ENCODE measurements around the gene CLK3.

CLK3 gene

GRCh38 chr15:74664028-74664616 lies 48.5 kb downstream of the CLK3 start:
- Histone ChIP-seq H3K4me1 (no peaks in the 10 kb centered on the region), H3K27me3 (ENCODE audit: control insufficient read depth, insufficient read depth, low read length) (no peaks in the 10 kb centered on the region), H3K79me2 (no peaks in the 10 kb centered on the region), H2AFZ (no peak overlapping the region), H3K9me3 (ENCODE audit: control insufficient read depth, low read length) (no peaks in the 10 kb centered on the region), H3K4me3 (ENCODE audit: low read depth, low read length) (no peak overlapping the region), H3K4me2 (ENCODE audit: low read length) (no peak overlapping the region), H3K36me3 (ENCODE audit: control insufficient read depth, insufficient read depth, low read length) (no peaks in the 10 kb centered on the region), H3K9ac (no peak overlapping the region), H3K27ac (no peak overlapping the region)
- no peak for TF ChIP-seq CTCF (IDR thresholded peaks at IDR 0.05)

GRCh38 chr15:74664670-74665069 lies 49.0 kb downstream of the CLK3 start:
- Histone ChIP-seq H3K27me3 (ENCODE audit: control insufficient read depth, insufficient read depth, low read length) (no peaks in the 10 kb centered on the region), H3K36me3 (ENCODE audit: control insufficient read depth, insufficient read depth, low read length) (no peaks in the 10 kb centered on the region), H3K4me2 (ENCODE audit: low read length) (no peak overlapping the region), H3K79me2 (no peaks in the 10 kb centered on the region), H3K27ac (no peak overlapping the region), H3K4me1 (no peaks in the 10 kb centered on the region), H3K9ac (no peak overlapping the region), H3K9me3 (ENCODE audit: control insufficient read depth, low read length) (no peaks in the 10 kb centered on the region), H2AFZ (no peak overlapping the region), H3K4me3 (ENCODE audit: low read depth, low read length) (no peak overlapping the region)
- no peak for TF ChIP-seq CTCF (IDR thresholded peaks at IDR 0.05)

GRCh38 chr15:74667975-74668374 lies 52.3 kb downstream of the CLK3 start:
- Histone ChIP-seq H3K27me3 (ENCODE audit: control insufficient read depth, insufficient read depth, low read length) (no peaks in the 10 kb centered on the region), H3K36me3 (ENCODE audit: control insufficient read depth, insufficient read depth, low read length) (no peaks in the 10 kb centered on the region), H2AFZ (no peak overlapping the region), H3K4me3 (ENCODE audit: low read depth, low read length) (no peak overlapping the region), H3K9me3 (ENCODE audit: control insufficient read depth, low read length) (no peaks in the 10 kb centered on the region), H3K27ac (no peak overlapping the region), H3K79me2 (no peaks in the 10 kb centered on the region), H3K4me2 (ENCODE audit: low read length) (no peak overlapping the region), H3K4me1 (no peaks in the 10 kb centered on the region), H3K9ac (no peak overlapping the region)
- no peak for TF ChIP-seq CTCF (IDR thresholded peaks at IDR 0.05)

GRCh38 chr15:74669627-74670026 lies 54.0 kb downstream of the CLK3 start:
- no peaks in the 10 kb centered on the region for H3K36me3 ChIP-seq (ENCODE audit: control insufficient read depth, insufficient read depth, low read length)
- no peaks in the 10 kb centered on the region for H3K4me1 ChIP-seq
- H3K27ac ChIP-seq = no peak overlapping the region
- TF ChIP-seq CTCF (IDR thresholded peaks at IDR 0.05) = no peak
- H3K4me3 ChIP-seq (ENCODE audit: low read depth, low read length) = no peak overlapping the region
- H2AFZ ChIP-seq = no peak overlapping the region
- no peak overlapping the region for H3K4me2 ChIP-seq (ENCODE audit: low read length)
- H3K9me3 ChIP-seq (ENCODE audit: control insufficient read depth, low read length) = no peaks in the 10 kb centered on the region
- H3K79me2 ChIP-seq = no peaks in the 10 kb centered on the region
- H3K27me3 ChIP-seq (ENCODE audit: control insufficient read depth, insufficient read depth, low read length) = no peaks in the 10 kb centered on the region
- H3K9ac ChIP-seq = no peak overlapping the region

GRCh38 chr15:74674161-74674560 lies 58.5 kb downstream of the CLK3 start:
- no peak overlapping the region for H3K4me3 ChIP-seq (ENCODE audit: low read depth, low read length)
- no peak for TF ChIP-seq CTCF (IDR thresholded peaks at IDR 0.05)
- H3K36me3 ChIP-seq (ENCODE audit: control insufficient read depth, insufficient read depth, low read length) = no peaks in the 10 kb centered on the region

More at GRCh38 chr15:74674161-74674560, 58.5 kb downstream of the CLK3 start:
- Histone ChIP-seq H3K27ac (no peak overlapping the region), H3K4me1 (no peaks in the 10 kb centered on the region), H3K9me3 (ENCODE audit: control insufficient read depth, low read length) (no peaks in the 10 kb centered on the region), H3K79me2 (no peaks in the 10 kb centered on the region), H3K9ac (no peak overlapping the region), H3K27me3 (ENCODE audit: control insufficient read depth, insufficient read depth, low read length) (no peaks in the 10 kb centered on the region), H2AFZ (no peak overlapping the region), H3K4me2 (ENCODE audit: low read length) (no peak overlapping the region)

Data from parathyroid adenoma (tissue), 2 donors.